ENCODE results near the gene PCDHGB4. TPM values are rescaled to one million over a fixed set of nuclear protein-coding genes. Genes with fewer than 3 reads are reported as not detected.

Gene PCDHGB4
- total and polyA plus RNA-seq, 10 of the 15 experiments (the other 5 are each of a cell fraction or from before 2014, with no cell fraction given): 0.02 to 0.20 (median 0.04) TPM; not detected in 4

DNA sequence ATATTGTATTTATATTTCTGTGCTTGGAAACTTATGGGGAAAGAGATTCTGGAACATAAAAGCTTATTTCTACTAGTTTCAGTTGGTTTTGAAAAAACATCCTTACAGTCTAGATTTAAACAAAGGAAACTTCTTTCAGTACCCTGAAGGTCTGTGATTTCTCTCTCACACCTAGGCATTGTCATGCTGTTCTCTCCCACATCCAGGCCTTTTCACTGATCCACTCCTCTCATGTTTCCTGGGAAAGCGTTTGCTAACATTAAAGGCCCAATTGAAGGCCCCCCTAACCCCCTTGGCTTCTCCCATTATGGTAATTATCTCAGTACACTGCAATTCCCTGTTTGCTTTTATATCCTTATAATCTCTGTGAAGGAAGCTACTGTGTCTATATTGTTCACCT is 44.7 kb upstream of the PCDHGB4 start:
- TF ChIP-seq ZBED1 (IDR thresholded peaks at IDR 0.05; ENCODE audit: borderline replicate concordance): no peak
- no peak for TF ChIP-seq KLF5 (IDR thresholded peaks at IDR 0.05; ENCODE audit: partially characterized antibody)
- TF ChIP-seq IRF5 (IDR thresholded peaks at IDR 0.05; ENCODE audit: borderline replicate concordance): no peak
- TF ChIP-seq E4F1 (IDR thresholded peaks at IDR 0.05; ENCODE audit: borderline replicate concordance, partially characterized antibody): no peak
- TF ChIP-seq IKZF2 (IDR thresholded peaks at IDR 0.05): no peak
- TF ChIP-seq SMAD5 (IDR thresholded peaks at IDR 0.05; ENCODE audit: low read depth): no peak
- no peak for TF ChIP-seq HDAC2 (IDR thresholded peaks at IDR 0.05)
- no peak for TF ChIP-seq YBX1 (IDR thresholded peaks at IDR 0.05)
- no peak for TF ChIP-seq IKZF1 (conservative IDR thresholded peaks at IDR 0.05)
- TF ChIP-seq NFYA (IDR thresholded peaks at IDR 0.05; ENCODE audit: borderline replicate concordance, low read depth, low read length): no peak
- no peak for TF ChIP-seq NRF1 (conservative IDR thresholded peaks at IDR 0.05; ENCODE audit: low read depth, low read length)
- no peak for TF ChIP-seq MTA2 (IDR thresholded peaks at IDR 0.05; ENCODE audit: low read depth)
- TF ChIP-seq, protein P1, sequence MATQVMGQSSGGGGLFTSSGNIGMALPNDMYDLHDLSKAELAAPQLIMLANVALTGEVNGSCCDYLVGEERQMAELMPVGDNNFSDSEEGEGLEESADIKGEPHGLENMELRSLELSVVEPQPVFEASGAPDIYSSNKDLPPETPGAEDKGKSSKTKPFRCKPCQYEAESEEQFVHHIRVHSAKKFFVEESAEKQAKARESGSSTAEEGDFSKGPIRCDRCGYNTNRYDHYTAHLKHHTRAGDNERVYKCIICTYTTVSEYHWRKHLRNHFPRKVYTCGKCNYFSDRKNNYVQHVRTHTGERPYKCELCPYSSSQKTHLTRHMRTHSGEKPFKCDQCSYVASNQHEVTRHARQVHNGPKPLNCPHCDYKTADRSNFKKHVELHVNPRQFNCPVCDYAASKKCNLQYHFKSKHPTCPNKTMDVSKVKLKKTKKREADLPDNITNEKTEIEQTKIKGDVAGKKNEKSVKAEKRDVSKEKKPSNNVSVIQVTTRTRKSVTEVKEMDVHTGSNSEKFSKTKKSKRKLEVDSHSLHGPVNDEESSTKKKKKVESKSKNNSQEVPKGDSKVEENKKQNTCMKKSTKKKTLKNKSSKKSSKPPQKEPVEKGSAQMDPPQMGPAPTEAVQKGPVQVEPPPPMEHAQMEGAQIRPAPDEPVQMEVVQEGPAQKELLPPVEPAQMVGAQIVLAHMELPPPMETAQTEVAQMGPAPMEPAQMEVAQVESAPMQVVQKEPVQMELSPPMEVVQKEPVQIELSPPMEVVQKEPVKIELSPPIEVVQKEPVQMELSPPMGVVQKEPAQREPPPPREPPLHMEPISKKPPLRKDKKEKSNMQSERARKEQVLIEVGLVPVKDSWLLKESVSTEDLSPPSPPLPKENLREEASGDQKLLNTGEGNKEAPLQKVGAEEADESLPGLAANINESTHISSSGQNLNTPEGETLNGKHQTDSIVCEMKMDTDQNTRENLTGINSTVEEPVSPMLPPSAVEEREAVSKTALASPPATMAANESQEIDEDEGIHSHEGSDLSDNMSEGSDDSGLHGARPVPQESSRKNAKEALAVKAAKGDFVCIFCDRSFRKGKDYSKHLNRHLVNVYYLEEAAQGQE (IDR thresholded peaks at IDR 0.05; ENCODE audit: low read depth, low read length): no peak
- TF ChIP-seq NR2F1 (conservative IDR thresholded peaks at IDR 0.05): no peak
- TF ChIP-seq TCF12 (IDR thresholded peaks at IDR 0.05; ENCODE audit: low read depth, low read length): no peak
- no peak for TF ChIP-seq FOXK2 (IDR thresholded peaks at IDR 0.05)
- no peak for TF ChIP-seq TCF3 (IDR thresholded peaks at IDR 0.05; ENCODE audit: borderline replicate concordance, insufficient read depth, low read depth, low read length)
- no peak for TF ChIP-seq SMAD1 (IDR thresholded peaks at IDR 0.05; ENCODE audit: low read depth, partially characterized antibody)
- TF ChIP-seq RELA (IDR thresholded peaks at IDR 0.05; ENCODE audit: borderline replicate concordance, partially characterized antibody): no peak
- WGBS (ENCODE audit: insufficient coverage, insufficient replicate concordance, low lambda C conversion rate, missing lambda C conversion rate): 0% methylated on average over 1 of the region's 1 CpG
- Histone ChIP-seq H3K27me3 (replicated peaks in 1 of 2; ENCODE audit: control insufficient read depth in 2 of 2, insufficient read depth in 2 of 2, low read length in 1 of 2) (no peaks in the 10 kb centered on the region), H3K4me1 (ENCODE audit: control insufficient read depth, insufficient read depth, low read length) (no peaks in the 10 kb centered on the region), H3K9ac (ENCODE audit: control insufficient read depth, insufficient read depth, low read length) (no peak overlapping the region), H3K79me2 (ENCODE audit: control insufficient read depth, insufficient read depth, low read length) (no peaks in the 10 kb centered on the region), H2AFZ (ENCODE audit: control insufficient read depth, low read depth, low read length) (no peak overlapping the region), H4K20me1 (ENCODE audit: control insufficient read depth, insufficient read depth) (no peaks in the 10 kb centered on the region), H3K4me2 (ENCODE audit: control insufficient read depth, insufficient read depth) (no peak overlapping the region), H3K36me3 (ENCODE audit: control insufficient read depth in 2 of 2, insufficient read depth in 2 of 2, low read length in 1 of 2) (no peaks in the 10 kb centered on the region), H3K9me3 (replicated peaks; ENCODE audit: control insufficient read depth, insufficient read depth, low read length) (peaks cover 2% of the 10 kb centered on the region; the same call in 2 of the 3 replicates), H3K27ac (ENCODE audit: control insufficient read depth, insufficient read depth) (no peak overlapping the region), H3K4me3 (no peak overlapping the region)
- DNase-seq (ENCODE audit: low read depth, low spot score) (no peak), FAIRE-seq (no peak), ATAC-seq (no peak)
- SMC1A ChIA-PET (ENCODE audit: uncharacterized antibody, unreplicated experiment): no interaction called here
- BruUV-seq (replicated peaks): no TSS peak
- in situ Hi-C loops (cut with MboI): no loop called here
- POLR2A ChIA-PET: interaction anchor here (0.5 kb wide), 1 partner anchor 619 kb away, joined by 4 read pairs; no protein-coding TSS in a partner anchor
- intact Hi-C loops (cut with micrococcal nuclease; ENCODE audit: unreplicated experiment): no loop called here
- RAD21 ChIA-PET (ENCODE audit: unreplicated experiment): no interaction called here
- CTCF ChIA-PET: interaction anchor here (0.7 to 1.6 kb wide), 2 partner anchors 22 to 205 kb away, joined by 3 to 5 read pairs; partner anchors contain the start of gene TAF7

Measured in GM12878 (cell line).